Lung (tissue), 12 donors: ENCODE results near the gene ADM5. TPM values are rescaled to one million over a fixed set of nuclear protein-coding genes. Genes with fewer than 3 reads are reported as not detected.

Experiments
- ATAC-seq: fragments of 200-7000 bp; cut with Tn5 transposase; one replicate; pipeline ENCODE4 v1.9.1; 2020; ENCODE audit warnings: moderate number of reproducible peaks; ENCODE audit not compliant: insufficient read depth, low FRiP score
- DNase-seq, 3 donors: peaks; one replicate each; pipeline ENCODE4 v3.0.0-alpha.2; 2013 to 2017
- H3K27ac ChIP-seq, 2 donors: one replicate each; pipeline ENCODE4 v1.5.1; 2013; ENCODE audit warnings: mild to moderate bottlenecking in 2 of 2, moderate library complexity in 2 of 2, control low read depth in 1 of 2, inconsistent platforms in 1 of 2, low read depth in 1 of 2, low read length in 1 of 2
- H3K27me3 ChIP-seq, 3 donors: one replicate each; pipeline ENCODE4 v1.5.1; 2013; ENCODE audit warnings: low read length in 2 of 3; ENCODE audit not compliant: control insufficient read depth in 3 of 3, insufficient read depth in 3 of 3
- H3K36me3 ChIP-seq, 4 donors: one replicate each; pipeline ENCODE4 v1.5.1; 2013; ENCODE audit warnings: low read length in 4 of 4, mild to moderate bottlenecking in 1 of 4, moderate library complexity in 1 of 4; ENCODE audit not compliant: control insufficient read depth in 4 of 4, insufficient read depth in 4 of 4
- H3K4me1 ChIP-seq, 5 donors: one replicate each; pipeline ENCODE4 v1.5.1; 2013; ENCODE audit warnings: low read length in 5 of 5, mild to moderate bottlenecking in 2 of 5, moderate library complexity in 1 of 5; ENCODE audit not compliant: control insufficient read depth in 5 of 5, insufficient read depth in 5 of 5
- H3K4me3 ChIP-seq: one replicate; pipeline ENCODE4 v1.5.1; 2013; ENCODE audit warnings: mild to moderate bottlenecking, control low read depth, moderate library complexity
- H3K9ac ChIP-seq, 2 donors: one replicate each; pipeline ENCODE4 v1.5.1; 2013; ENCODE audit warnings: low read length in 2 of 2, control low read depth in 1 of 2; ENCODE audit not compliant: insufficient read depth in 1 of 2
- H3K9me3 ChIP-seq, 4 donors: one replicate each; pipeline ENCODE4 v1.5.1; 2013; ENCODE audit warnings: low read length in 3 of 4, mild to moderate bottlenecking in 1 of 4, moderate library complexity in 1 of 4; ENCODE audit not compliant: control insufficient read depth in 4 of 4, insufficient read depth in 3 of 4
- WGBS, 2 donors: extraction: QIAGEN DNeasy Blood & Tissue Kit; methylation state at CpG; one replicate each; pipeline ENCODE4 v1.1.7; 2013; 5-methylcytosine and 5-hydroxymethylcytosine counted together
- polyA plus RNA-seq, 2 donors: library from polyadenylated mRNA; stranded (reverse); fragments of 200-250 nt; gene quantifications; one replicate each; pipeline ENCODE4 v1.2.1, GENCODE V29; 2013
- total RNA-seq, 2 donors: library from RNA; depleted of rRNA in 1 of 2; stranded (reverse); fragments of >200 nt in 1 of 2; gene quantifications; one replicate each; pipeline ENCODE4 v1.2.1, GENCODE V29; 2014 to 2021
- TF ChIP-seq, protein P1 (sequence below): IDR thresholded peaks from 2 replicates; pipeline ENCODE4 v1.5.1; 2012; ENCODE audit warnings: mild to moderate bottlenecking; ENCODE audit errors: control extremely low read depth, extremely low read depth
- donor health status: control.
- donor health status: control.
- donor health status: Bipolar disorder and iron deficiency.
- donor health status: healthy.
- donor health status: DM: yes; HTN: yes; CAD: no.

The ADM5 gene
- total and polyA plus RNA-seq, 4 donors = 0.60 to 4.2 (median 3.0) TPM

DNA sequence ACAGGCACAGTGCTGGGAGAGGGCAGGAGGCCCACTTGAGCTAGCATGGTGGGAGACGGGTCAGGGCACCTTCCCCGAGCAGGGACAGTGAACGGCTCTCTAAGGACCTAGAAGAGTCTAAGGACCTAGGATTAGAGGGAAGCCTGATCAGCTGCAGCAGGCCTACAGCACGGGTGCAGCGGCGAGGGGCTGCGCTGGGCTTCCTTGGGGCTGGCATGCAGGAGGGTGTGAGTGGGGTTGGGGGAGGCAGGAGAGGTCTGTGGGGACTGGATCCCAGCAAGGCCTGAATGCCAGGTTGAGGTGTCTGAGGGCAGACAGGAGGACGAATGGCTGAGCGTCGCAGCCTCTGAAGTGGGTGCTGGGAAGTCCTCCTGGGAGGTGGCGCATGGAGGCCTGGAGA lies 43.8 kb upstream of the ADM5 start:
- no peaks in the 10 kb centered on the region for H3K9me3 ChIP-seq
- H3K27me3 ChIP-seq = no peaks in the 10 kb centered on the region
- H3K27ac ChIP-seq = no peak overlapping the region
- H3K4me1 ChIP-seq = peaks cover 5 to 23% (median 7%) of the 10 kb centered on the region in 5 donors
- ATAC-seq (no peak), DNase-seq (no peak)
- 92 to 95% methylated on average over 11 of the region's 11 CpGs for WGBS, 2 donors
- TF ChIP-seq, protein P1, sequence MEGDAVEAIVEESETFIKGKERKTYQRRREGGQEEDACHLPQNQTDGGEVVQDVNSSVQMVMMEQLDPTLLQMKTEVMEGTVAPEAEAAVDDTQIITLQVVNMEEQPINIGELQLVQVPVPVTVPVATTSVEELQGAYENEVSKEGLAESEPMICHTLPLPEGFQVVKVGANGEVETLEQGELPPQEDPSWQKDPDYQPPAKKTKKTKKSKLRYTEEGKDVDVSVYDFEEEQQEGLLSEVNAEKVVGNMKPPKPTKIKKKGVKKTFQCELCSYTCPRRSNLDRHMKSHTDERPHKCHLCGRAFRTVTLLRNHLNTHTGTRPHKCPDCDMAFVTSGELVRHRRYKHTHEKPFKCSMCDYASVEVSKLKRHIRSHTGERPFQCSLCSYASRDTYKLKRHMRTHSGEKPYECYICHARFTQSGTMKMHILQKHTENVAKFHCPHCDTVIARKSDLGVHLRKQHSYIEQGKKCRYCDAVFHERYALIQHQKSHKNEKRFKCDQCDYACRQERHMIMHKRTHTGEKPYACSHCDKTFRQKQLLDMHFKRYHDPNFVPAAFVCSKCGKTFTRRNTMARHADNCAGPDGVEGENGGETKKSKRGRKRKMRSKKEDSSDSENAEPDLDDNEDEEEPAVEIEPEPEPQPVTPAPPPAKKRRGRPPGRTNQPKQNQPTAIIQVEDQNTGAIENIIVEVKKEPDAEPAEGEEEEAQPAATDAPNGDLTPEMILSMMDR = no peak
- H3K9ac ChIP-seq = no peak overlapping the region
- H3K4me3 ChIP-seq = no peak overlapping the region
- peaks cover 0 to 36% (median 11%) of the 10 kb centered on the region in 4 donors for H3K36me3 ChIP-seq

DNA sequence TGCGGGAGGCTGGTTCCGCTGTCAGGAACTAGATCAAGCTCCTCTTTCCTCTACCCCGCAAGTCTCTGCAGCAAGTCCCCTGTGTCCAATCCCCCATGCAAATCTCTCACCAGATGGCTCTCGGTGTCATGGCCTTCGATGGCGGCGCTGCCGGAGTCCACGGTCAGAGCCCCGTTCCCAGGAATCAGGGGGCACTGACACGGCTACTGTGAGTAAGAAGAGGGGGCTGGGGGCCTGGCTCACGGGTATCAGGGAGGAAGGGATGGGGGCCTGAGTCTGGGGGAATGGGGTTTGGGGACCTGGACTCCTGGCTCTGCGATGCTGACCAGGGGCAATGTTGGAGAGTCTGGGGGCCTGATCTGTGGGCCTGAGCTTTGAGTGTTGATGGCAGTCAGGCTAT lies 43.4 kb upstream of the ADM5 start:
- ATAC-seq (no peak), DNase-seq (no peak)
- Histone ChIP-seq H3K4me1 (peaks cover 1 to 19% (median 7%) of the 10 kb centered on the region in 5 donors), H3K4me3 (no peak overlapping the region), H3K27ac (no peak overlapping the region), H3K36me3 (peaks cover under 1 to 39% (median 11%) of the 10 kb centered on the region in 4 donors), H3K9ac (no peak overlapping the region), H3K9me3 (no peaks in the 10 kb centered on the region), H3K27me3 (no peaks in the 10 kb centered on the region)
- 95% methylated on average over 13 of the region's 13 CpGs for WGBS, 2 donors
- TF ChIP-seq, protein P1 = no peak

DNA sequence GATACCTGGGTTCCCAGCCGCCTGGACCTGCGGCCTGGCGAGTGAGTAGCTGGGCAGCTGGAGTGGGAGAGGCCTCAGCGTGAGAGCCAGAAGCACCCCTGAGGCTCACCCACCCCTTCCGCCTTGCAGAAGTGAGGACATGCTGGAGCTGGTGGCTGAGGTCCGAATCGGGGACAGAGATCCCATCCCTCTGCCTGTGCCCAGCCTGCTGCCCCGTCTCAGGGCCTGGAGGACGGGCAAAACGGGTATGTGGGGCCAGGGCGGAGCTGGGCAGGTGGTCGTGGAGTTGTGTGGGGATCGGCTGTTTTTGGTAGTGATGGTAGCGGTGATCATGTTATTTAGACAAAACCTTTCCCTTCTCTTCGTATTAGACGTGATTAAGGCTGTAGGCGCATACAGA lies 42.8 kb upstream of the ADM5 start:
- WGBS, 2 donors = 93% methylated on average over 17 of the region's 17 CpGs
- ATAC-seq = no peak
- peaks cover 6 to 45% (median 11%) of the 10 kb centered on the region in 4 donors for H3K36me3 ChIP-seq
- no peak overlapping the region for H3K4me3 ChIP-seq
- peaks cover 0 to 13% (median 7%) of the 10 kb centered on the region in 5 donors for H3K4me1 ChIP-seq
- H3K27ac ChIP-seq = no peak overlapping the region
- TF ChIP-seq, protein P1 = no peak
- no peak for DNase-seq
- H3K9me3 ChIP-seq = no peaks in the 10 kb centered on the region
- H3K9ac ChIP-seq = no peak overlapping the region
- H3K27me3 ChIP-seq = no peaks in the 10 kb centered on the region

DNA sequence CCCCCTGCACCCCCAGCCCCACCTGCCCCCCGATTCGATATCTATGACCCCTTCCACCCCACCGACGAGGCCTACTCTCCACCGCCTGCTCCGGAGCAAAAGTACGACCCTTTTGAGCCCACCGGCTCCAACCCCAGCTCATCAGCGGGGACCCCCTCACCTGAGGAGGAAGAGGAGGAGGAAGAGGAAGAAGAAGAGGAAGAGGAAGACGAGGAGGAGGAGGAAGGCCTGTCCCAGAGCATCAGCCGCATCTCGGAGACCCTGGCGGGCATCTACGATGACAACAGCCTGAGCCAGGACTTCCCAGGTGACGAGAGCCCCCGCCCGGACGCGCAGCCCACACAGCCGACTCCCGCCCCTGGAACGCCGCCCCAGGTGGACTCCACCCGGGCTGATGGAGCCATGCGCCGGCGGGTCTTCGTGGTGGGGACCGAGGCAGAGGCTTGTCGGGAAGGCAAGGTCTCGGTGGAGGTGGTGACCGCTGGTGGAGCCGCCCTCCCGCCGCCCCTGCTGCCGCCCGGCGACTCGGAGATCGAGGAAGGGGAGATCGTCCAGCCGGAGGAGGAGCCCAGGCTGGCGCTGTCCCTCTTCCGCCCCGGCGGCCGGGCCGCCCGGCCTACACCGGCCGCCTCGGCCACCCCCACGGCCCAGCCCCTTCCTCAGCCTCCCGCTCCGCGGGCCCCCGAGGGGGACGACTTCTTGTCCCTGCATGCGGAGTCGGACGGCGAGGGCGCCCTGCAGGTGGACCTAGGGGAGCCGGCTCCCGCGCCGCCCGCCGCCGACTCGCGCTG lies 38.2 kb upstream of the ADM5 start:
- 97% methylated on average over 59 to 72 of the region's 72 CpGs for WGBS, 2 donors
- H3K9ac ChIP-seq = no peak overlapping the region
- H3K9me3 ChIP-seq = no peaks in the 10 kb centered on the region
- TF ChIP-seq, protein P1 = no peak
- no peak overlapping the region for H3K27ac ChIP-seq
- no peaks in the 10 kb centered on the region for H3K4me1 ChIP-seq
- H3K27me3 ChIP-seq = no peaks in the 10 kb centered on the region
- ATAC-seq (no peak), DNase-seq (no peak)
- H3K36me3 ChIP-seq = peaks cover 10 to 81% (median 25%) of the 10 kb centered on the region in 4 donors
- H3K4me3 ChIP-seq = no peak overlapping the region
